IMR-90 (cell line): ENCODE data around the gene MAPK10. TPM values are rescaled to one million over a fixed set of nuclear protein-coding genes. Genes with fewer than 3 reads are reported as not detected.

Experiments used
- ATAC-seq: fragments of 200-7000 bp; cut with Tn5 transposase; 2 replicates; pipeline ENCODE4 v1.9.1; 2020; ENCODE audit warnings: low read depth, mild to moderate bottlenecking, moderate library complexity
- BruUV-seq: library from RNA; stranded (reverse); fragments of 400-500 nt; replicated peaks from 2 replicates; lab custom pipeline; 2021; lab: Mats Ljungman, UMichigan
- CTCF ChIA-PET: fragments of 300-600 bp; formaldehyde crosslinking; extraction: SDS; loops from one replicate; lab custom pipeline; 2021; ENCODE audit warnings: antibody characterized with exemption; lab: Yijun Ruan, JAX
- POLR2A ChIA-PET: fragments of 300-600 bp; sonication (Branson Sonifier 250); formaldehyde crosslinking; loops from one replicate; lab custom pipeline; 2022; ENCODE audit warnings: antibody characterized with exemption; ENCODE audit not compliant: unreplicated experiment; lab: Charles Lee
- DNase-seq: peaks from one replicate; pipeline ENCODE4 v3.0.0; 2013
- H2AFZ ChIP-seq: replicated peaks from 2 replicates; pipeline ENCODE3; 2013; ENCODE audit warnings: low read length, mild to moderate bottlenecking; ENCODE audit not compliant: poor library complexity
- H2AK5ac ChIP-seq: 2 replicates; pipeline ENCODE4 v1.6.1; 2013; ENCODE audit warnings: low read depth, low read length, inconsistent platforms
- H2AK9ac ChIP-seq: replicated peaks from 2 replicates; pipeline ENCODE3; 2013; ENCODE audit warnings: mild to moderate bottlenecking, low read depth, low read length, moderate library complexity; ENCODE audit not compliant: poor library complexity
- H2BK120ac ChIP-seq: 2 replicates; pipeline ENCODE4 v1.6.1; 2013; ENCODE audit warnings: low read depth, low read length, inconsistent platforms
- H2BK15ac ChIP-seq: 3 replicates; pipeline ENCODE4 v1.6.1; 2013; ENCODE audit warnings: low read depth, low read length, inconsistent platforms
- H2BK20ac ChIP-seq: 2 replicates; pipeline ENCODE4 v1.6.1; 2013; ENCODE audit warnings: low read depth, mild to moderate bottlenecking, inconsistent platforms, low read length, moderate library complexity
- H2BK5ac ChIP-seq: 2 replicates; pipeline ENCODE4 v1.6.1; 2013; ENCODE audit warnings: mild to moderate bottlenecking, low read depth, low read length, inconsistent platforms; ENCODE audit not compliant: poor library complexity, severe bottlenecking
- H3K14ac ChIP-seq: replicated peaks from 2 replicates; pipeline ENCODE4 v1.6.1; 2013; ENCODE audit warnings: low read depth, low read length, inconsistent platforms
- H3K18ac ChIP-seq: 2 replicates; pipeline ENCODE4 v1.6.1; 2013; ENCODE audit warnings: low read depth, low read length, control low read depth
- H3K23ac ChIP-seq: 2 replicates; pipeline ENCODE4 v1.6.1; 2013; ENCODE audit warnings: low read depth, low read length, inconsistent platforms
- H3K27ac ChIP-seq: 2 replicates; pipeline ENCODE4 v1.5.1; 2013; ENCODE audit warnings: mild to moderate bottlenecking, control low read depth, low read length; ENCODE audit not compliant: insufficient read depth
- H3K27me3 ChIP-seq: 2 replicates; pipeline ENCODE4 v1.6.1; 2013; ENCODE audit warnings: low read length; ENCODE audit not compliant: control insufficient read depth, insufficient read depth
- H3K36me3 ChIP-seq: 2 replicates; pipeline ENCODE4 v1.6.1; 2013; ENCODE audit warnings: low read length, mixed read lengths; ENCODE audit not compliant: control insufficient read depth, insufficient read depth
- H3K4ac ChIP-seq: 2 replicates; pipeline ENCODE4 v1.6.1; 2013; ENCODE audit warnings: low read depth, low read length, inconsistent platforms
- H3K4me1 ChIP-seq: 2 replicates; pipeline ENCODE4 v1.6.1; 2013; ENCODE audit warnings: low read length, mixed read lengths; ENCODE audit not compliant: control insufficient read depth, insufficient read depth
- H3K4me2 ChIP-seq: 2 replicates; pipeline ENCODE4 v1.6.1; 2013; ENCODE audit warnings: low read depth, mild to moderate bottlenecking, control low read depth, low read length, moderate library complexity
- H3K4me3 ChIP-seq: 2 replicates; pipeline ENCODE4 v1.5.1; 2013; ENCODE audit warnings: low read depth, mild to moderate bottlenecking, control low read depth, low read length, moderate library complexity; ENCODE audit not compliant: insufficient read depth
- H3K56ac ChIP-seq: 2 replicates; pipeline ENCODE4 v1.6.1; 2013; ENCODE audit warnings: low read length, inconsistent platforms; ENCODE audit not compliant: insufficient read depth; ENCODE audit errors: extremely low read depth
- H3K79me1 ChIP-seq, 2 experiments: 2 replicates each; pipeline ENCODE4 v1.6.1; 2013; ENCODE audit warnings: low read length in 2 of 2, inconsistent platforms in 1 of 2, low read depth in 1 of 2
- H3K9ac ChIP-seq: 2 replicates; pipeline ENCODE4 v1.6.1; 2013; ENCODE audit warnings: low read depth, low read length, control low read depth
- H3K9me1 ChIP-seq: 2 replicates; pipeline ENCODE4 v1.6.1; 2013; ENCODE audit warnings: low read length, inconsistent platforms; ENCODE audit not compliant: insufficient read depth
- H3K9me3 ChIP-seq: 2 replicates; pipeline ENCODE4 v1.6.1; 2013; ENCODE audit warnings: low read length; ENCODE audit not compliant: control insufficient read depth, insufficient read depth
- H4K20me1 ChIP-seq: 2 replicates; pipeline ENCODE4 v1.6.1; 2013; ENCODE audit warnings: low read length, inconsistent platforms; ENCODE audit not compliant: insufficient read depth
- H4K5ac ChIP-seq: 2 replicates; pipeline ENCODE4 v1.6.1; 2013; ENCODE audit warnings: mild to moderate bottlenecking, low read depth, low read length, control low read depth
- H4K8ac ChIP-seq, 2 experiments: 2 replicates each; pipeline ENCODE4 v1.6.1; 2013; ENCODE audit warnings: low read depth in 2 of 2, low read length in 2 of 2, control low read depth in 1 of 2, inconsistent platforms in 1 of 2
- H4K91ac ChIP-seq: 2 replicates; pipeline ENCODE4 v1.6.1; 2013; ENCODE audit warnings: low read depth, low read length, inconsistent platforms; ENCODE audit not compliant: insufficient read depth
- BHLHE40 ChIP-seq: fragments of 150-350 bp; IDR thresholded peaks from 2 replicates; pipeline ENCODE4 v1.6.1; 2016; ENCODE audit warnings: mild to moderate bottlenecking, low read depth, low read length
- CEBPB ChIP-seq: IDR thresholded peaks from 2 replicates; pipeline ENCODE4 v1.6.1; 2012; ENCODE audit warnings: low read depth, low read length, improper control_type of control experiment
- CHD1 ChIP-seq: IDR thresholded peaks from 2 replicates; pipeline ENCODE4 v1.6.1; 2012; ENCODE audit warnings: low read depth, low read length, improper control_type of control experiment
- CTCF ChIP-seq: conservative IDR thresholded peaks from 2 replicates; pipeline ENCODE4 v1.5.1; 2012; ENCODE audit warnings: mild to moderate bottlenecking, low read depth, low read length, improper control_type of control experiment
- FOS ChIP-seq: fragments of 150-350 bp; IDR thresholded peaks from 2 replicates; pipeline ENCODE4 v1.6.1; 2016; ENCODE audit warnings: low read depth, low read length
- MAZ ChIP-seq: IDR thresholded peaks from 2 replicates; pipeline ENCODE4 v1.6.1; 2012; ENCODE audit warnings: low read depth, mild to moderate bottlenecking, low read length, improper control_type of control experiment, moderate library complexity, borderline replicate concordance
- MXI1 ChIP-seq: IDR thresholded peaks from 2 replicates; pipeline ENCODE4 v1.6.1; 2012; ENCODE audit warnings: low read depth, mild to moderate bottlenecking, low read length, moderate library complexity, borderline replicate concordance
- NFE2L2 ChIP-seq: fragments of 150-350 bp; IDR thresholded peaks from 2 replicates; pipeline ENCODE4 v1.6.1; 2016; ENCODE audit warnings: low read depth, mild to moderate bottlenecking, low read length
- POLR2A ChIP-seq: IDR thresholded peaks from 2 replicates; pipeline ENCODE4 v1.6.1; 2012; ENCODE audit warnings: mild to moderate bottlenecking, low read depth, low read length
- RAD21 ChIP-seq: IDR thresholded peaks from 2 replicates; pipeline ENCODE4 v1.6.1; 2012; ENCODE audit warnings: low read length, improper control_type of control experiment
- RCOR1 ChIP-seq: IDR thresholded peaks from 2 replicates; pipeline ENCODE4 v1.6.1; 2012; ENCODE audit warnings: mild to moderate bottlenecking, low read length, improper control_type of control experiment; ENCODE audit not compliant: insufficient replicate concordance
- RFX5 ChIP-seq: IDR thresholded peaks from 2 replicates; pipeline ENCODE4 v1.8.0; 2012; ENCODE audit warnings: low read depth, mild to moderate bottlenecking, low read length, moderate library complexity
- SMC3 ChIP-seq: fragments of 150-350 bp; IDR thresholded peaks from 2 replicates; pipeline ENCODE4 v1.6.1; 2016; ENCODE audit warnings: low read depth, mild to moderate bottlenecking, antibody characterized with exemption, low read length, moderate library complexity
- USF2 ChIP-seq: fragments of 150-350 bp; IDR thresholded peaks from 2 replicates; pipeline ENCODE4 v1.6.1; 2017; ENCODE audit warnings: mild to moderate bottlenecking, antibody characterized with exemption, low read length, low read depth
- WGBS, 2 experiments: methylation state at CpG; one replicate each; pipeline versions ENCODE4 v1.1.5 to v1.1.7; 2013; ENCODE audit warnings: missing lambda C conversion rate in 2 of 2; ENCODE audit not compliant: insufficient read length in 1 of 2; ENCODE audit errors: extremely low coverage in 2 of 2; 5-methylcytosine and 5-hydroxymethylcytosine counted together
- dilution Hi-C: fragments of 300-500 bp; cut with HindIII; formaldehyde crosslinking; loops from one replicate; pipeline ENCODE4 v1.14.3; 2018; ENCODE audit warnings: low sequenced_read_pairs; ENCODE audit not compliant: unreplicated experiment
- in situ Hi-C: fragments of 300-500 bp; cut with MboI; formaldehyde crosslinking; loops from 3 replicates; pipeline ENCODE4 v1.14.3; 2019; ENCODE audit warnings: low sequenced_read_pairs, inconsistent platforms, mixed read lengths
- intact Hi-C: fragments of 100-400 bp; cut with micrococcal nuclease; formaldehyde crosslinking; loops from 2 replicates; pipeline ENCODE4 v1.10.0; 2022
- polyA plus RNA-seq, 3 experiments: library from polyadenylated mRNA; depleted of rRNA; stranded (reverse); fragments of >200 nt; gene quantifications; 2 replicates each; pipeline ENCODE4 v1.2.3, GENCODE V29; 2012; ENCODE audit warnings: low replicate concordance in 1 of 3
- total RNA-seq: library from RNA; depleted of rRNA; stranded (reverse); fragments of >200 nt; gene quantifications from 2 replicates; pipeline ENCODE4 v1.2.3, GENCODE V29; 2012
- TF ChIP-seq, protein P1 (sequence below): fragments of 150-350 bp; IDR thresholded peaks from 2 replicates; pipeline ENCODE4 v1.6.1; 2016; ENCODE audit warnings: low read depth, mild to moderate bottlenecking, low read length, moderate library complexity, borderline replicate concordance

Gene MAPK10
- total and polyA plus RNA-seq, 2 of the 4 experiments (the other 2 are of a cell fraction), result 2.8 to 6.5 TPM

DNA sequence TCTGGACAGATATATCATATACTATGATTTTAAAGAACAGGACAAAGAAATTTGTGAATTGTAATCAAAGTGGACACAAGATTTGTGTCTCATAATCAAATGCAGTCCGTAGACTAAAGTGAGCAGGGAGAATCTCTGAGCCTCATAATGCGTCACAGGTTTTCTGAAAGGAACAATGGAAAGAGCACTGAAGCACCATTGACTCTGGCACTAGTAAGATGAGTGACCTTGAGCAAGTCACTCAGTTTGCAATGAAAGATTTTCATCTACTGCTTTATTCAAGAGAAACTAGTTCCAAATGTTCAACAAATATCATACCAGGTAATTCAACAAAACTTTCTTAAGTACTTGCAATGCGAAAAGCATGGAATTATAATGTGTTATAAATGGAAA is 315.3 kb downstream of the MAPK10 start:
- Histone ChIP-seq H3K56ac (no peak overlapping the region), H3K14ac (no peak overlapping the region), H3K4me3 (no peak overlapping the region), H2AFZ (no peak overlapping the region), H2BK20ac (no peak overlapping the region), H3K36me3 (no peaks in the 10 kb centered on the region), H3K4me1 (no peaks in the 10 kb centered on the region), H3K79me1 (no peaks in the 10 kb centered on the region), H3K27me3 (no peaks in the 10 kb centered on the region), H3K23ac (no peak overlapping the region), H3K9me3 (no peaks in the 10 kb centered on the region), H3K27ac (no peak overlapping the region), H3K4ac (no peak overlapping the region), H3K18ac (no peak overlapping the region), H4K5ac (no peak overlapping the region), H2AK9ac (no peak overlapping the region), H4K91ac (no peak overlapping the region), H2AK5ac (no peak overlapping the region), H2BK5ac (no peak overlapping the region), H3K9ac (no peak overlapping the region), H4K8ac (no peak overlapping the region), H2BK120ac (no peak overlapping the region), H2BK15ac (no peak overlapping the region), H3K4me2 (no peak overlapping the region), H4K20me1 (no peaks in the 10 kb centered on the region), H3K9me1 (no peaks in the 10 kb centered on the region)
- CTCF ChIA-PET, result interaction anchor here (0.6 to 4.2 kb wide), 3 partner anchors 12 to 248 kb away, joined by 3 to 17 read pairs (median 6); no protein-coding TSS in a partner anchor
- BruUV-seq, result no TSS peak
- DNase-seq (no peak), ATAC-seq (no peak)
- intact Hi-C loops (loop anchor here (1.0 to 2.0 kb wide), 5 partner anchors 75 to 897 kb away; no protein-coding TSS in a partner anchor), dilution Hi-C loops (no loop called here), in situ Hi-C loops (no loop called here)
- POLR2A ChIA-PET, result no interaction called here
- WGBS, 2 experiments, result no CpG with 5 or more reads among the region's 3 CpGs
- TF ChIP-seq USF2 (no peak), POLR2A (no peak), NFE2L2 (no peak), RFX5 (no peak), FOS (no peak), MXI1 (no peak), CHD1 (no peak), CEBPB (no peak), SMC3 (no peak), MAZ (no peak), CTCF (no peak), BHLHE40 (no peak), RAD21 (no peak), RCOR1 (no peak)
- TF ChIP-seq, protein P1, sequence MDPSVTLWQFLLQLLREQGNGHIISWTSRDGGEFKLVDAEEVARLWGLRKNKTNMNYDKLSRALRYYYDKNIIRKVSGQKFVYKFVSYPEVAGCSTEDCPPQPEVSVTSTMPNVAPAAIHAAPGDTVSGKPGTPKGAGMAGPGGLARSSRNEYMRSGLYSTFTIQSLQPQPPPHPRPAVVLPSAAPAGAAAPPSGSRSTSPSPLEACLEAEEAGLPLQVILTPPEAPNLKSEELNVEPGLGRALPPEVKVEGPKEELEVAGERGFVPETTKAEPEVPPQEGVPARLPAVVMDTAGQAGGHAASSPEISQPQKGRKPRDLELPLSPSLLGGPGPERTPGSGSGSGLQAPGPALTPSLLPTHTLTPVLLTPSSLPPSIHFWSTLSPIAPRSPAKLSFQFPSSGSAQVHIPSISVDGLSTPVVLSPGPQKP, result no peak
